GM23338 (cell line): ENCODE data around the gene FKBP5. TPM values are rescaled to one million over a fixed set of nuclear protein-coding genes. Genes with fewer than 3 reads are reported as not detected.

Experiments used
- REST ChIP-seq: IDR thresholded peaks from one replicate; pipeline ENCODE4 v1.6.1; 2018; ENCODE audit warnings: antibody characterized with exemption; ENCODE audit not compliant: unreplicated experiment
- ZNF462 ChIP-seq: fragments of 250-450 bp; sonication (Bioruptor Pico); IDR thresholded peaks from 2 replicates; pipeline ENCODE4 v1.5.0; 2020; ENCODE audit warnings: mild to moderate bottlenecking, moderate library complexity
- polyA plus RNA-seq: library from polyadenylated mRNA; unstranded; fragments of >200 nt; fragmentation: Nextera tagmentation; extraction: Ambion mirVana; gene quantifications from 2 replicates; pipeline ENCODE4 v1.2.1, GENCODE V29; 2016
- total RNA-seq: library from RNA; depleted of rRNA; stranded (reverse); fragments of >200 nt; shearing (Covaris generic); gene quantifications from 2 replicates; pipeline ENCODE4 v1.2.3, GENCODE V29; 2014

Gene FKBP5
- total and polyA plus RNA-seq, 2 experiments from 2014 or later, result 19.8 to 28.6 TPM

DNA sequence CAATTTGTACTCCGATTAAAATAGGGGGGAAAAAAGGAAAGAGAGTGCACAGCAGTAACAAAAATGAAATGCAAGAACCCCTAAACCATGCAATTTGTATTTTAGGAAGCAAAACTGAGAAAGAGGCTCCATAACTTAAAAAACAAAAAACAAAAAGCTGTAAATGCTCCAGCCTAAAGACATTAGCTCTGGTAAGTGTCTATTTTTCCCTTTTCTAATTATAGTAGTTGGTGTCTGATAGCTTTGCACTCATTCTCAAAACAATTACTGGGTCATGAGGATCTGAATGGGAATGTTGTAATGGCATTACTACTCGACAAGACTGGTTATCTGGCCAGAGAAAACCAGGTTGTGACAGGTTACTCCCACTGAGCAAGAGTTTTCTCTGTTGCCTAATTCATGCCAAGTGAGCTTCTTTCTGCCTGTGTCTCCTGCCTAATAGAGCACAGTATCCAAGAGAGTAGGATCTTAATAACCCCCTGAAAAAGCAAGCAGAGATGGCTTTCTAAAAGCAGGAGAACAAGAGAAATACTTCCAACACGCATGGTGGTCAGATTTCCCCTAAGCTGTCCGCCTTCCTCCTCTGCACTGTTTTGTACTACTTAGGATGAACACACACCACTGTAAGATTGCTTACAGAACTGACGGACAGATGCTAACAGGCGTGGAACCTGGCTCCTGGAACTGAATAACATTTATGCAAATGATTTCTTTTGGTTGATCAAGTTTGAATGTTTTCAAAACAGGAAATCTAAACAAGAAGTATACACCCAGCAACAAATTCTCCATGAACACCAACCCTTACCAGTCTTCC, 86.4 kb downstream of the FKBP5 start (continued):
- TF ChIP-seq REST (no peak), ZNF462 (CRISPR knock-in tag) (no peak)
